ENCODE measurements around the gene PTPRM.

Gene PTPRM

DNA sequence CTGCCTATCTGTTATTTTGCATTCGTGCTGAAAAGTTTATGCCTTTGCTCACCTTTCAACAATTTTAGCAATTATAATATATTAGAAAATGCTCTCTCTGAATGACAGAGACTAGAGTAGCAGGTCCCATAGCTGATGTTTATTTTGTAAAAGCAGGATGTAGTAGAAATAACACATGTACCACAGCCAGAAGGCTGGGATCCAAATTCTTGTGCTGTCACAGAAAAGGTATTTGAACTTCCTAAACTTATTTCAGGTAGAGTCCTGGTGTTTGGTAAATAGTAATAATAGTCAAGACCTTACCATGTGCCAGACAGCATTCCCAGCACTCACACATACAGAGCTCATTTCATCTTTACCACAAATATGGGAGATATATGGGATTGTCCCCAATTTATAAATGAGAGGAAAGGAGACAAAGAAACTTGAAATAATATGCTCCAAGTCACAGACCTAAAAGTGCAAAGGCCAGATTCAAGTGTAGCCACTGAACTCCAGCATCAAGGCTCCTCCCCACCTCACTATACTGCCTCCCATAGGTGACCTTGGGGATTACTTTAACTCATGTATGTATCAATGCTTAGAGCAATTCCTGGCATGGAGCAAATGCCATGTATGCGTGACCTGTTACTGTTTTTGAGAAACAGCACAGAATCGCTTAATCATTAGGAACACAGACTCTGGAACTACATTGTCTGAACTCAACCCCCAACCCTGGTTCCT lies 757.4 kb downstream of the PTPRM start:
- ATAC-seq: no peak
- TF ChIP-seq, protein P1, sequence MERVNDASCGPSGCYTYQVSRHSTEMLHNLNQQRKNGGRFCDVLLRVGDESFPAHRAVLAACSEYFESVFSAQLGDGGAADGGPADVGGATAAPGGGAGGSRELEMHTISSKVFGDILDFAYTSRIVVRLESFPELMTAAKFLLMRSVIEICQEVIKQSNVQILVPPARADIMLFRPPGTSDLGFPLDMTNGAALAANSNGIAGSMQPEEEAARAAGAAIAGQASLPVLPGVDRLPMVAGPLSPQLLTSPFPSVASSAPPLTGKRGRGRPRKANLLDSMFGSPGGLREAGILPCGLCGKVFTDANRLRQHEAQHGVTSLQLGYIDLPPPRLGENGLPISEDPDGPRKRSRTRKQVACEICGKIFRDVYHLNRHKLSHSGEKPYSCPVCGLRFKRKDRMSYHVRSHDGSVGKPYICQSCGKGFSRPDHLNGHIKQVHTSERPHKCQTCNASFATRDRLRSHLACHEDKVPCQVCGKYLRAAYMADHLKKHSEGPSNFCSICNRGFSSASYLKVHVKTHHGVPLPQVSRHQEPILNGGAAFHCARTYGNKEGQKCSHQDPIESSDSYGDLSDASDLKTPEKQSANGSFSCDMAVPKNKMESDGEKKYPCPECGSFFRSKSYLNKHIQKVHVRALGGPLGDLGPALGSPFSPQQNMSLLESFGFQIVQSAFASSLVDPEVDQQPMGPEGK (CRISPR knock-in tag; IDR thresholded peaks at IDR 0.05; ENCODE audit: borderline replicate concordance): no peak
- TF ChIP-seq, protein P2, sequence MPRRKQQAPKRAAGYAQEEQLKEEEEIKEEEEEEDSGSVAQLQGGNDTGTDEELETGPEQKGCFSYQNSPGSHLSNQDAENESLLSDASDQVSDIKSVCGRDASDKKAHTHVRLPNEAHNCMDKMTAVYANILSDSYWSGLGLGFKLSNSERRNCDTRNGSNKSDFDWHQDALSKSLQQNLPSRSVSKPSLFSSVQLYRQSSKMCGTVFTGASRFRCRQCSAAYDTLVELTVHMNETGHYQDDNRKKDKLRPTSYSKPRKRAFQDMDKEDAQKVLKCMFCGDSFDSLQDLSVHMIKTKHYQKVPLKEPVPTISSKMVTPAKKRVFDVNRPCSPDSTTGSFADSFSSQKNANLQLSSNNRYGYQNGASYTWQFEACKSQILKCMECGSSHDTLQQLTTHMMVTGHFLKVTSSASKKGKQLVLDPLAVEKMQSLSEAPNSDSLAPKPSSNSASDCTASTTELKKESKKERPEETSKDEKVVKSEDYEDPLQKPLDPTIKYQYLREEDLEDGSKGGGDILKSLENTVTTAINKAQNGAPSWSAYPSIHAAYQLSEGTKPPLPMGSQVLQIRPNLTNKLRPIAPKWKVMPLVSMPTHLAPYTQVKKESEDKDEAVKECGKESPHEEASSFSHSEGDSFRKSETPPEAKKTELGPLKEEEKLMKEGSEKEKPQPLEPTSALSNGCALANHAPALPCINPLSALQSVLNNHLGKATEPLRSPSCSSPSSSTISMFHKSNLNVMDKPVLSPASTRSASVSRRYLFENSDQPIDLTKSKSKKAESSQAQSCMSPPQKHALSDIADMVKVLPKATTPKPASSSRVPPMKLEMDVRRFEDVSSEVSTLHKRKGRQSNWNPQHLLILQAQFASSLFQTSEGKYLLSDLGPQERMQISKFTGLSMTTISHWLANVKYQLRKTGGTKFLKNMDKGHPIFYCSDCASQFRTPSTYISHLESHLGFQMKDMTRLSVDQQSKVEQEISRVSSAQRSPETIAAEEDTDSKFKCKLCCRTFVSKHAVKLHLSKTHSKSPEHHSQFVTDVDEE (CRISPR knock-in tag; IDR thresholded peaks at IDR 0.05): no peak
- TF ChIP-seq TOX (CRISPR knock-in tag; IDR thresholded peaks at IDR 0.05; ENCODE audit: borderline replicate concordance): no peak
- TF ChIP-seq BACH2 (CRISPR knock-in tag; IDR thresholded peaks at IDR 0.05; ENCODE audit: borderline replicate concordance): no peak
- TF ChIP-seq, protein P3, sequence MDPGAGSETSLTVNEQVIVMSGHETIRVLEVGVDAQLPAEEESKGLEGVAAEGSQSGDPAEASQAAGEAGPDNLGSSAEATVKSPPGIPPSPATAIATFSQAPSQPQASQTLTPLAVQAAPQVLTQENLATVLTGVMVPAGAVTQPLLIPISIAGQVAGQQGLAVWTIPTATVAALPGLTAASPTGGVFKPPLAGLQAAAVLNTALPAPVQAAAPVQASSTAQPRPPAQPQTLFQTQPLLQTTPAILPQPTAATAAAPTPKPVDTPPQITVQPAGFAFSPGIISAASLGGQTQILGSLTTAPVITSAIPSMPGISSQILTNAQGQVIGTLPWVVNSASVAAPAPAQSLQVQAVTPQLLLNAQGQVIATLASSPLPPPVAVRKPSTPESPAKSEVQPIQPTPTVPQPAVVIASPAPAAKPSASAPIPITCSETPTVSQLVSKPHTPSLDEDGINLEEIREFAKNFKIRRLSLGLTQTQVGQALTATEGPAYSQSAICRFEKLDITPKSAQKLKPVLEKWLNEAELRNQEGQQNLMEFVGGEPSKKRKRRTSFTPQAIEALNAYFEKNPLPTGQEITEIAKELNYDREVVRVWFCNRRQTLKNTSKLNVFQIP (CRISPR knock-in tag; IDR thresholded peaks at IDR 0.05; ENCODE audit: borderline replicate concordance, low read depth): no peak
- no peak for TF ChIP-seq ISL1 (CRISPR knock-in tag; IDR thresholded peaks at IDR 0.05)
- no peak for TF ChIP-seq ZC3H10 (CRISPR knock-in tag; IDR thresholded peaks at IDR 0.05)
- no peak for TF ChIP-seq TCF4 (CRISPR knock-in tag; IDR thresholded peaks at IDR 0.05; ENCODE audit: borderline replicate concordance)
- no peak for TF ChIP-seq SNAI2 (CRISPR knock-in tag; IDR thresholded peaks at IDR 0.05)
- no peak for TF ChIP-seq ZFP3 (CRISPR knock-in tag; IDR thresholded peaks at IDR 0.05)
- no peak for TF ChIP-seq ZNF565 (CRISPR knock-in tag; conservative IDR thresholded peaks at IDR 0.05; ENCODE audit: low read depth)
- TF ChIP-seq CSRNP3 (CRISPR knock-in tag; IDR thresholded peaks at IDR 0.05): no peak
- no peak for TF ChIP-seq RARB (CRISPR knock-in tag; IDR thresholded peaks at IDR 0.05)
- TF ChIP-seq ARNTL (CRISPR knock-in tag; IDR thresholded peaks at IDR 0.05; ENCODE audit: borderline replicate concordance, low read depth): no peak
- TF ChIP-seq GLIS3 (CRISPR knock-in tag; IDR thresholded peaks at IDR 0.05): no peak
- TF ChIP-seq CREB5 (CRISPR knock-in tag; IDR thresholded peaks at IDR 0.05; ENCODE audit: low read depth): no peak
- no peak for TF ChIP-seq PPARA (CRISPR knock-in tag; IDR thresholded peaks at IDR 0.05; ENCODE audit: borderline replicate concordance)

DNA sequence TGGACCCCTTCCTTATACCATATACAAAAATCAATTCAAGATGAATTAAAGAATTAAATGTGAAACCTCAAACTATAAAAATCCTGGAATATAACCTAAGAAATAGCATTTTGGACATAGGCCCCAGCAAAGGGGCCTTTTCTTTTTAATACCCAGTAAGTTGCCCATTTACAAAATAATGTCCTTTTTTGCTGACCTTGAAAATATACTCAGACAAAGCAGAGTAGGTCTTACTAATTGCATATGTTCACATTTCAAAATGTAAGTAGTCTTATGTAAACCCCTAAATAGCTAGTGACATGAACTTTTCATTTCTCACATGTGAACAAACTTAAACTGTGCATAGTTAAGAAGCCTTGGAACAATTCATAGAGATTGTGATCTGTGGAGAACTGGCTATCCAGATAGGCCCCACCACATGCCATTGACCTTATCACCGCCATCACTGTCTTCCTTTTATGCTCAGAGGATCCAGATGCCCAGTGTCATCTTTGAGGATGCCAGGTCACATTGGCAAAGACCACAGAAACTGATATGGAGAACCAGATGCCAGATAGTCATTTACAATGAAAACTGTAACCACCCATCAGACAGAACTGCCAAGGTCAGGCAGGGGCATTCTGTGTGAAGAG lies 759.8 kb downstream of the PTPRM start:
- no peak for ATAC-seq
- TF ChIP-seq, protein P2 (CRISPR knock-in tag; IDR thresholded peaks at IDR 0.05): peak; percentile 46; the same call in 1 of the 2 replicates
- no peak for TF ChIP-seq ZNF70 (CRISPR knock-in tag; IDR thresholded peaks at IDR 0.05)

All from SK-N-SH treated with all-trans-retinoic acid at 6 μM for 48 hours (cell line).